Nephron (organoid): Measurements from ENCODE around the gene CEMIP.

Experiments
- H3K27ac Mint-ChIP-seq, 3 experiments: 2 replicates each; pipeline ENCODE4 v1.8.0; 2020; ENCODE audit warnings: mixed read lengths in 3 of 3, mild to moderate bottlenecking in 2 of 3, moderate library complexity in 1 of 3
- H3K27me3 Mint-ChIP-seq: 2 replicates; pipeline ENCODE4 v1.8.0; 2021; ENCODE audit warnings: low read depth, mild to moderate bottlenecking, moderate library complexity, mixed read lengths
- H3K36me3 Mint-ChIP-seq: 2 replicates; pipeline ENCODE4 v1.8.0; 2020; ENCODE audit warnings: low read depth, mixed read lengths
- H3K4me1 Mint-ChIP-seq: 2 replicates; pipeline ENCODE4 v1.8.0; 2020; ENCODE audit warnings: mixed read lengths
- H3K4me3 Mint-ChIP-seq, 3 experiments: 2 replicates each; pipeline ENCODE4 v1.8.0; 2020; ENCODE audit warnings: mild to moderate bottlenecking in 3 of 3, mixed read lengths in 3 of 3, moderate library complexity in 2 of 3
- H3K9me3 Mint-ChIP-seq: 2 replicates; pipeline ENCODE4 v1.8.0; 2020; ENCODE audit warnings: mixed read lengths
- CTCF ChIP-seq, 3 experiments: fragments of 200-600 bp; sonication (generic); IDR thresholded peaks; one replicate each; pipeline ENCODE4 v1.5.0; 2021; ENCODE audit warnings: antibody characterized with exemption in 3 of 3; ENCODE audit not compliant: unreplicated experiment in 3 of 3

The CEMIP gene

DNA sequence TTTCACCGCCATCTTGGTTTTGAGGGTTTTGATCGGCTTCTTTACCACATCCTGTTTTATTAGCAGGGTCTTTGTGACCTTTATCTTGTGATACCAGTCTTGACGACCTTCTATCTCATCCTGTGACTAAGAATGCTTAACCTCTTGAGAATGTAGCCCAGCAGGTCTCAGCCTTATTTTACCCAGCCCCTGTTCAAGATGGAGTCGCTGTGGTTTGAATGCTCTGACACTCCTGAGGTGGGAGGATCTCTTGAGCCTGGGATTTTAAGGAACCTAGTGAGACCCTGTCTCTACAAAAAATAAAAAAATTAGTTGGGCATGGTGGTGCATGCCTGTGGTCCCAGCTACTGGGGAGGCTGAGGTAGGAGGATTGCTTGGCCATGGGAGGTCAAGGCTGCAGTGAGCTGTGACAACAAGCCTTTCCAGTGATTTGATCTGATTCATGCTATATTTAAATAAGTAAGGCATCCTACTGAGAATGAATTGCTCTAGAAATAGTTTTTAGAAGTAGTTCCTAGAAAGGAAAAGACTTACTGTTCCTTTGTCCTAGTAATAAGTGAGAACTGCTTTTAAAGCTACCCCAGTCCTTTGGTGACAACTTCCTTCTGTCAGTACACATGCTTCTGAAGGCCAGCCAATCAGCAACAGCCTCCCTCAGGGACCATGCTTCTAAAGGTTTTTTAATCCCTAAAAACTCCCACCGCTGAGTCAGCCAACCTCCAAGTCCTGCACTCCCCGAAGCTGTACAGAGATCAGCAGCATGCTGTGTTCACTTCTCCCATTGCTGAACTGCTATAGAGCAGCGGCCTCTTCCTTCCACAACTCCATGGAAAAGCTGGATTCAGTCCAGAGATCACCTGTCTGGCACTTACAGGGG lies 9.1 kb upstream of the CEMIP start:
- Mint-ChIP-seq H3K4me3 (no peak overlapping the region), H3K4me1 (peaks cover 10% of the 10 kb centered on the region), H3K27ac (no peak overlapping the region), H3K9me3 (no peaks in the 10 kb centered on the region), H3K27me3 (peaks cover 4% of the 10 kb centered on the region), H3K36me3 (no peaks in the 10 kb centered on the region)
- no peak for TF ChIP-seq CTCF (IDR thresholded peaks at IDR 0.05; ENCODE audit: unreplicated experiment in 3 of 3)

DNA sequence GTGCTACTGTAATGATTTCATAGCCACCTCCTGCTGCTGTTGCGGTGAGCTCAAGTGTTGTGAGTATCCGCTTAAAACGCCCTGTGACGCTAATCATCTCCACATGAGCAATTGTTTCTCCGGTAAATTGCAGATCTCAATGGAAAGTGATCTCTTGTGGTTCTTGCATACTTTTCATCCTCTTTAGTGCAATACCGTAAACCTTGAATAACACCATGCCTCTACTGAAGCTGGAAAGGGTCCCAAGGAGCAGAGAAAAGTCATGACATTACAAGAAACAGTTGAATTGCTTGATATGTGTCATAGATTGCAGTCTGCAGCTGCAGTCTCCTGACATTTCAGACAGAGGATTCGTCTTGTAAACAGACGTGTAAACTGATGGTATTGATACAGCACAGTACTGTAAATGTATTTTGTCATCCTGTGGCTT lies 6.0 kb upstream of the CEMIP start:
- Mint-ChIP-seq H3K9me3 (no peaks in the 10 kb centered on the region), H3K27ac (no peak overlapping the region), H3K4me1 (peaks cover 34% of the 10 kb centered on the region), H3K27me3 (peaks cover 17% of the 10 kb centered on the region), H3K4me3 (no peak overlapping the region), H3K36me3 (no peaks in the 10 kb centered on the region)
- TF ChIP-seq CTCF (IDR thresholded peaks at IDR 0.05; ENCODE audit: unreplicated experiment in 3 of 3) = no peak

GRCh38 chr15:80773792-80774352 lies 5.3 kb upstream of the CEMIP start:
- no peak overlapping the region for H3K4me3 Mint-ChIP-seq
- no peaks in the 10 kb centered on the region for H3K9me3 Mint-ChIP-seq
- peak overlapping the region in 1 of 3 experiments; percentile 9 for H3K27ac Mint-ChIP-seq
- H3K36me3 Mint-ChIP-seq = no peaks in the 10 kb centered on the region
- peaks cover 35% of the 10 kb centered on the region for H3K4me1 Mint-ChIP-seq
- peaks cover 22% of the 10 kb centered on the region for H3K27me3 Mint-ChIP-seq
- TF ChIP-seq CTCF (IDR thresholded peaks at IDR 0.05; ENCODE audit: unreplicated experiment in 3 of 3) = no peak

DNA sequence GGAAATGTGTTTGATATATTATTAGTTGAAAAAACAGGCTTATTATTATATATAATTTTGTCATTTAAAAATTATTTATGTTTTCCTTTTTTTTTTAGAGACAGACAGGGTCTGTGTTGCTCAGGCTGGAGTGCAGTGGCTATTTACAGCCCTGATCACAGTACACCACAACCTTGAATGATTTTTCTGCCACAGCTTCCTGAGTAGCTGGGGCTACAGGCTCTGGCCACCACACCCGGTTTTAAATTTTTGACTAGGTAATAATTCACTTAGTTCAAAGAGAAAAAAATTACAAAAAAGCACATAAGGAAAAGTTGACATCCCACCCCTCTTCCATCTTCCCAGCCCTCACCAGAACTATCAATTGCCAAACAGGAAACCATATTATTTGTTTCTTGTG lies 4.7 kb upstream of the CEMIP start:
- H3K4me1 Mint-ChIP-seq = peaks cover 35% of the 10 kb centered on the region
- H3K9me3 Mint-ChIP-seq = no peaks in the 10 kb centered on the region
- no peak overlapping the region for H3K27ac Mint-ChIP-seq
- no peak for TF ChIP-seq CTCF (IDR thresholded peaks at IDR 0.05; ENCODE audit: unreplicated experiment in 3 of 3)
- H3K4me3 Mint-ChIP-seq = no peak overlapping the region
- H3K27me3 Mint-ChIP-seq = peaks cover 26% of the 10 kb centered on the region
- H3K36me3 Mint-ChIP-seq = no peaks in the 10 kb centered on the region

DNA sequence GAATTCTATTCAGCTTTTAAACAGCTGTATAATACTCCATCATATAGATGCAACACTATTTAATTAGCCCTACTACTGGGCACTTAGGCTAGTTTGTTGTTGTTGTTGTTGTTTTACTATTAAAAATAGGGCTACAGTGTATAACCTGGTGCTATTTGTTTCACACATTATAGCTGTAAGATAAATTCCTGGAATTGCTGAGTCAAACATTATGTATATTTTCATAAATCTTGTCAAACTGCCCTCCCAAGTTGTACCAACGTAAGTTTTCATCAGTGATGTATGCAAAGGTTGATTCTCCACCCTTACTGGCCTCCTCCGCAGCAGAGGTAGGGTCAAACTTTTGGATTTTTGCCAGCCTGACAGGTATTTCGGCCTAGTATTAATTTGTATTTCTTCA lies 3.8 kb upstream of the CEMIP start:
- peaks cover 43% of the 10 kb centered on the region for H3K4me1 Mint-ChIP-seq
- H3K9me3 Mint-ChIP-seq = no peaks in the 10 kb centered on the region
- no peak overlapping the region for H3K4me3 Mint-ChIP-seq
- peaks cover 35% of the 10 kb centered on the region for H3K27me3 Mint-ChIP-seq
- no peak for TF ChIP-seq CTCF (IDR thresholded peaks at IDR 0.05; ENCODE audit: unreplicated experiment in 3 of 3)
- no peaks in the 10 kb centered on the region for H3K36me3 Mint-ChIP-seq
- H3K27ac Mint-ChIP-seq = no peak overlapping the region
